H9 (cell line): Measurements from ENCODE around the gene JAGN1. TPM values are rescaled to one million over a fixed set of nuclear protein-coding genes. Genes with fewer than 3 reads are reported as not detected.

Experiments used
- DNase-seq: peaks from one replicate; pipeline ENCODE4 v3.0.0-alpha.2; 2017
- H2AFZ ChIP-seq: one replicate; pipeline ENCODE4 v1.6.1; 2013; ENCODE audit warnings: mild to moderate bottlenecking, low read length, control low read depth, moderate library complexity
- H2AK5ac ChIP-seq: 2 replicates; pipeline ENCODE4 v1.6.1; 2013; ENCODE audit warnings: low read length, control low read depth, mixed read lengths; ENCODE audit not compliant: insufficient read length
- H2BK120ac ChIP-seq: one replicate; pipeline ENCODE4 v1.6.1; 2013; ENCODE audit warnings: low read depth, mild to moderate bottlenecking, low read length, control low read depth, inconsistent platforms; ENCODE audit not compliant: poor library complexity, severe bottlenecking
- H2BK12ac ChIP-seq: 2 replicates; pipeline ENCODE4 v1.6.1; 2013; ENCODE audit warnings: low read length, control low read depth, mixed read lengths, low read depth; ENCODE audit not compliant: insufficient read length
- H2BK15ac ChIP-seq: 2 replicates; pipeline ENCODE4 v1.6.1; 2013; ENCODE audit warnings: low read depth, low read length, control low read depth
- H2BK20ac ChIP-seq: one replicate; pipeline ENCODE4 v1.6.1; 2013; ENCODE audit warnings: low read depth, mild to moderate bottlenecking, low read length, control low read depth, inconsistent platforms; ENCODE audit not compliant: poor library complexity, severe bottlenecking
- H2BK5ac ChIP-seq: 2 replicates; pipeline ENCODE4 v1.6.1; 2013; ENCODE audit warnings: low read length, control low read depth, mixed read lengths; ENCODE audit not compliant: insufficient read length
- H3K14ac ChIP-seq: 2 replicates; pipeline ENCODE4 v1.6.1; 2013; ENCODE audit warnings: low read length, control low read depth; ENCODE audit not compliant: insufficient read depth
- H3K18ac ChIP-seq: 2 replicates; pipeline ENCODE4 v1.6.1; 2013; ENCODE audit warnings: low read depth, mild to moderate bottlenecking, mixed read lengths, low read length, control low read depth; ENCODE audit not compliant: insufficient read length
- H3K23ac ChIP-seq: 2 replicates; pipeline ENCODE4 v1.6.1; 2013; ENCODE audit warnings: low read length, control low read depth, mixed read lengths, low read depth; ENCODE audit not compliant: insufficient read length
- H3K23me2 ChIP-seq: 2 replicates; pipeline ENCODE4 v1.6.1; 2013; ENCODE audit warnings: low read depth, mild to moderate bottlenecking, mixed read lengths, low read length, control low read depth; ENCODE audit not compliant: insufficient read length, poor library complexity, severe bottlenecking
- H3K27ac ChIP-seq: 2 replicates; pipeline ENCODE4 v1.5.1; 2013; ENCODE audit warnings: low read length, control low read depth, mixed read lengths, low read depth; ENCODE audit not compliant: insufficient read length
- H3K27me3 ChIP-seq: 2 replicates; pipeline ENCODE4 v1.6.1; 2013; ENCODE audit warnings: low read length, control low read depth, inconsistent platforms; ENCODE audit not compliant: insufficient read depth
- H3K4ac ChIP-seq: 2 replicates; pipeline ENCODE4 v1.6.1; 2013; ENCODE audit warnings: low read depth, mild to moderate bottlenecking, control low read depth, inconsistent platforms, low read length, moderate library complexity
- H3K4me1 ChIP-seq: 2 replicates; pipeline ENCODE4 v1.6.1; 2013; ENCODE audit warnings: low read length, control low read depth, inconsistent platforms; ENCODE audit not compliant: insufficient read depth
- H3K4me2 ChIP-seq: 2 replicates; pipeline ENCODE4 v1.6.1; 2013; ENCODE audit warnings: low read length, control low read depth, mixed read lengths; ENCODE audit not compliant: insufficient read length, insufficient read depth
- H3K56ac ChIP-seq: 2 replicates; pipeline ENCODE4 v1.6.1; 2013; ENCODE audit warnings: low read depth, mild to moderate bottlenecking, mixed read lengths, low read length, control low read depth; ENCODE audit not compliant: insufficient read length
- H3K79me1 ChIP-seq: 2 replicates; pipeline ENCODE4 v1.6.1; 2013; ENCODE audit warnings: low read depth, mild to moderate bottlenecking, moderate library complexity, low read length, control low read depth, inconsistent platforms; ENCODE audit not compliant: insufficient read depth, poor library complexity, severe bottlenecking
- H3K79me2 ChIP-seq: 2 replicates; pipeline ENCODE4 v1.6.1; 2013; ENCODE audit warnings: low read length, control low read depth, inconsistent platforms; ENCODE audit not compliant: insufficient read depth
- H3K9ac ChIP-seq: 2 replicates; pipeline ENCODE4 v1.6.1; 2013; ENCODE audit warnings: low read length, control low read depth, mixed read lengths; ENCODE audit not compliant: insufficient read length; ENCODE audit errors: extremely low read depth
- H3K9me3 ChIP-seq: one replicate; pipeline ENCODE4 v1.6.1; 2013; ENCODE audit warnings: low read depth, low read length, inconsistent platforms; ENCODE audit not compliant: control insufficient read depth
- H3T11ph ChIP-seq: one replicate; pipeline ENCODE4 v1.6.1; 2013; ENCODE audit warnings: mild to moderate bottlenecking, low read length, control low read depth, inconsistent platforms
- H4K20me1 ChIP-seq: one replicate; pipeline ENCODE4 v1.6.1; 2013; ENCODE audit not compliant: control insufficient read depth, insufficient read length, insufficient read depth
- H4K5ac ChIP-seq: 2 replicates; pipeline ENCODE4 v1.6.1; 2013; ENCODE audit warnings: low read depth, mild to moderate bottlenecking, mixed read lengths, low read length, control low read depth; ENCODE audit not compliant: insufficient read length
- H4K8ac ChIP-seq: replicated peaks from 2 replicates; pipeline ENCODE4 v1.6.1; 2013; ENCODE audit warnings: low read length, control low read depth, mixed read lengths, low read depth; ENCODE audit not compliant: insufficient read length
- H4K91ac ChIP-seq: 2 replicates; pipeline ENCODE4 v1.6.1; 2013; ENCODE audit warnings: low read depth, mild to moderate bottlenecking, moderate library complexity, mixed read lengths, low read length, control low read depth; ENCODE audit not compliant: insufficient read length
- H3K27ac Mint-ChIP-seq, 3 experiments: 2 replicates in 2 of 3; 3 replicates in 1 of 3; pipeline ENCODE4 v1.8.0; 2020 to 2021; ENCODE audit warnings: mixed read lengths in 3 of 3, mild to moderate bottlenecking in 1 of 3, moderate library complexity in 1 of 3
- H3K27me3 Mint-ChIP-seq: 2 replicates; pipeline ENCODE4 v1.8.0; 2021; ENCODE audit warnings: low read depth, mild to moderate bottlenecking, moderate library complexity, mixed read lengths
- H3K36me3 Mint-ChIP-seq, 3 experiments: 2 replicates in 2 of 3; 3 replicates in 1 of 3; pipeline ENCODE4 v1.8.0; 2020 to 2021; ENCODE audit warnings: low read depth in 3 of 3, mixed read lengths in 3 of 3; ENCODE audit not compliant: insufficient read depth in 1 of 3
- H3K4me1 Mint-ChIP-seq, 2 experiments: 2 replicates each; pipeline ENCODE4 v1.8.0; 2020; ENCODE audit warnings: mixed read lengths in 2 of 2
- H3K4me3 Mint-ChIP-seq, 2 experiments: 2 replicates in 1 of 2; 3 replicates in 1 of 2; pipeline ENCODE4 v1.8.0; 2020 to 2021; ENCODE audit warnings: mild to moderate bottlenecking in 2 of 2, mixed read lengths in 2 of 2, moderate library complexity in 1 of 2
- H3K9me3 Mint-ChIP-seq, 2 experiments: 2 replicates in 1 of 2; 3 replicates in 1 of 2; pipeline ENCODE4 v1.8.0; 2020; ENCODE audit warnings: mild to moderate bottlenecking in 2 of 2, mixed read lengths in 2 of 2, moderate library complexity in 1 of 2
- CTCF ChIP-seq: fragments of 200-600 bp; sonication (generic); conservative IDR thresholded peaks from 3 replicates; pipeline ENCODE4 v1.8.0; 2021; ENCODE audit warnings: antibody characterized with exemption, mild to moderate bottlenecking
- WGBS: extraction: QIAGEN DNeasy Blood & Tissue Kit; methylation state at CpG from one replicate; pipeline ENCODE4 v1.1.7; 2013; ENCODE audit warnings: missing lambda C conversion rate, low lambda C conversion rate, mixed read lengths; ENCODE audit not compliant: insufficient read length; ENCODE audit errors: extremely low coverage; 5-methylcytosine and 5-hydroxymethylcytosine counted together
- total RNA-seq: library from RNA; stranded (reverse); gene quantifications from 2 replicates; pipeline ENCODE4 v1.2.1, GENCODE V29; 2021

The JAGN1 gene
- total RNA-seq, 1 experiment from 2014 or later = 33.5 TPM

GRCh38 chr3:9937486-9938238 lies 47.3 kb downstream of the JAGN1 start:
- no peak overlapping the region for H3K23ac ChIP-seq
- H3K9me3 Mint-ChIP-seq = peaks cover 0 to 2% of the 10 kb centered on the region in 2 experiments; a peak in 3 of 5 replicates
- no peak overlapping the region for H2AK5ac ChIP-seq
- H3K23me2 ChIP-seq = peaks cover 5% of the 10 kb centered on the region
- no peak overlapping the region for H4K8ac ChIP-seq
- no peaks in the 10 kb centered on the region for H3K27me3 ChIP-seq
- WGBS = no CpG with 5 or more reads among the region's 13 CpGs
- H3K27ac ChIP-seq = no peak overlapping the region
- H4K20me1 ChIP-seq = no peaks in the 10 kb centered on the region
- H2BK20ac ChIP-seq = no peak overlapping the region
- H3K4ac ChIP-seq = no peak overlapping the region
- no peak overlapping the region for H2BK15ac ChIP-seq
- no peaks in the 10 kb centered on the region for H3K27me3 Mint-ChIP-seq
- no peak overlapping the region for H3K4me3 Mint-ChIP-seq
- H3K18ac ChIP-seq = no peak overlapping the region
- no peaks in the 10 kb centered on the region for H3K79me1 ChIP-seq
- H3K36me3 Mint-ChIP-seq = peaks cover 6 to 38% (median 21%) of the 10 kb centered on the region in 3 experiments; a peak in 6 of 7 replicates
- no peak overlapping the region for H2AFZ ChIP-seq
- H3K4me2 ChIP-seq = no peak overlapping the region
- H2BK120ac ChIP-seq = no peak overlapping the region
- no peak overlapping the region for H4K91ac ChIP-seq
- H3K9ac ChIP-seq = no peak overlapping the region
- H2BK12ac ChIP-seq = no peak overlapping the region
- no peak for DNase-seq
- peaks cover 7 to 12% of the 10 kb centered on the region in 2 experiments for H3K4me1 Mint-ChIP-seq
- H3K9me3 ChIP-seq = no peaks in the 10 kb centered on the region
- H4K5ac ChIP-seq = no peak overlapping the region
- H3K56ac ChIP-seq = no peak overlapping the region
- H3K79me2 ChIP-seq = no peaks in the 10 kb centered on the region
- no peak for TF ChIP-seq CTCF
- no peak overlapping the region for H3K27ac Mint-ChIP-seq
- no peak overlapping the region for H3T11ph ChIP-seq
- H2BK5ac ChIP-seq = no peak overlapping the region
- no peak overlapping the region for H3K14ac ChIP-seq
- no peaks in the 10 kb centered on the region; the same call in 1 of the 2 replicates for H3K4me1 ChIP-seq
